Measurements from ENCODE around the gene FIGN. TPM values are rescaled to one million over a fixed set of nuclear protein-coding genes. Genes with fewer than 3 reads are reported as not detected.
A peak's percentile ranks its signal among the peaks of the same experiment; 100 is the strongest.

Gene FIGN
- polyA plus RNA-seq, 1 experiment, result 2.2 TPM

GRCh38 chr2:163604941-163605555, 130.8 kb downstream of the FIGN start:
- ChIA-PET POLR2A (interaction anchor here (1.2 kb wide), 1 partner anchor 131 kb away, joined by 3 read pairs; the partner anchor contains the start of gene FIGN), CTCF (interaction anchor here (0.7 kb wide), 1 partner anchor 380 kb away, joined by 3 read pairs; no protein-coding TSS in a partner anchor)
- H3K27me3 ChIP-seq (ENCODE audit: control insufficient read depth, insufficient read depth, low read length), result no peaks in the 10 kb centered on the region
- peak; percentile 33 for DNase-seq (ENCODE audit: low read depth, low spot score)
- no peak overlapping the region for H3K4me3 ChIP-seq (ENCODE audit: low read depth, low read length)
- no peak for TF ChIP-seq CTCF (IDR thresholded peaks at IDR 0.05; ENCODE audit: low read depth, low read length)
- no peaks in the 10 kb centered on the region for H3K9me3 ChIP-seq (ENCODE audit: control insufficient read depth, insufficient read depth, low read length)
- peak overlapping the region; percentile 49 for H3K27ac ChIP-seq (ENCODE audit: low read depth, low read length)

- no peak for DNase-seq (ENCODE audit: low read depth, low spot score)
- ChIA-PET CTCF (no interaction called here), POLR2A (no interaction called here)
- no peaks in the 10 kb centered on the region for H3K27me3 ChIP-seq (ENCODE audit: control insufficient read depth, insufficient read depth, low read length)
- H3K27ac ChIP-seq (ENCODE audit: low read depth, low read length), result no peak overlapping the region
- no peak for TF ChIP-seq CTCF (IDR thresholded peaks at IDR 0.05; ENCODE audit: low read depth, low read length)
- no peaks in the 10 kb centered on the region for H3K9me3 ChIP-seq (ENCODE audit: control insufficient read depth, insufficient read depth, low read length)
- H3K4me3 ChIP-seq (ENCODE audit: low read depth, low read length), result no peak overlapping the region
These were observed 133.6 kb downstream of the FIGN start for GRCh38 chr2:163602196-163602595.

GRCh38 chr2:163601377-163601776, 134.4 kb downstream of the FIGN start:
- Histone ChIP-seq H3K9me3 (ENCODE audit: control insufficient read depth, insufficient read depth, low read length) (no peaks in the 10 kb centered on the region), H3K27me3 (ENCODE audit: control insufficient read depth, insufficient read depth, low read length) (no peaks in the 10 kb centered on the region), H3K4me3 (ENCODE audit: low read depth, low read length) (no peak overlapping the region), H3K27ac (ENCODE audit: low read depth, low read length) (no peak overlapping the region)
- TF ChIP-seq CTCF (IDR thresholded peaks at IDR 0.05; ENCODE audit: low read depth, low read length), result no peak
- POLR2A ChIA-PET, result no interaction called here
- no peak for DNase-seq (ENCODE audit: low read depth, low spot score)
- CTCF ChIA-PET, result no interaction called here

- CTCF ChIA-PET, result no interaction called here
- H3K27ac ChIP-seq (ENCODE audit: low read depth, low read length), result no peak overlapping the region
- TF ChIP-seq CTCF (IDR thresholded peaks at IDR 0.05; ENCODE audit: low read depth, low read length), result no peak
- no peaks in the 10 kb centered on the region for H3K27me3 ChIP-seq (ENCODE audit: control insufficient read depth, insufficient read depth, low read length)
- POLR2A ChIA-PET, result no interaction called here
- no peak for DNase-seq (ENCODE audit: low read depth, low spot score)
- no peak overlapping the region for H3K4me3 ChIP-seq (ENCODE audit: low read depth, low read length)
- H3K9me3 ChIP-seq (ENCODE audit: control insufficient read depth, insufficient read depth, low read length), result no peaks in the 10 kb centered on the region
These were observed 135.0 kb downstream of the FIGN start for GRCh38 chr2:163600801-163601200.

- Histone ChIP-seq H3K4me3 (ENCODE audit: low read depth, low read length) (no peak overlapping the region), H3K9me3 (ENCODE audit: control insufficient read depth, insufficient read depth, low read length) (no peaks in the 10 kb centered on the region), H3K27me3 (ENCODE audit: control insufficient read depth, insufficient read depth, low read length) (no peaks in the 10 kb centered on the region), H3K27ac (ENCODE audit: low read depth, low read length) (no peak overlapping the region)
- DNase-seq (ENCODE audit: low read depth, low spot score), result no peak
- CTCF ChIA-PET, result no interaction called here
- POLR2A ChIA-PET, result no interaction called here
- no peak for TF ChIP-seq CTCF (IDR thresholded peaks at IDR 0.05; ENCODE audit: low read depth, low read length)
These were observed 140.8 kb downstream of the FIGN start for GRCh38 chr2:163595028-163595427.
